Fibroblast of pulmonary artery (primary cell): ENCODE measurements around the gene LRRK1.
A peak's percentile ranks its signal among the peaks of the same experiment; 100 is the strongest.

Experiments used
- DNase-seq: peaks from one replicate; pipeline ENCODE4 v3.0.0-alpha.2; 2010; ENCODE audit warnings: low read depth
- H3K4me3 ChIP-seq: replicated peaks from 2 replicates; pipeline ENCODE4 v1.5.1; 2011; ENCODE audit warnings: low read depth, mild to moderate bottlenecking, control low read depth, low read length, moderate library complexity
- TF ChIP-seq, protein P1 (sequence below): IDR thresholded peaks from 2 replicates; pipeline ENCODE4 v1.5.1; 2011; ENCODE audit warnings: mild to moderate bottlenecking, control low read depth, low read length, inconsistent platforms; ENCODE audit errors: missing control alignments

Gene LRRK1

DNA sequence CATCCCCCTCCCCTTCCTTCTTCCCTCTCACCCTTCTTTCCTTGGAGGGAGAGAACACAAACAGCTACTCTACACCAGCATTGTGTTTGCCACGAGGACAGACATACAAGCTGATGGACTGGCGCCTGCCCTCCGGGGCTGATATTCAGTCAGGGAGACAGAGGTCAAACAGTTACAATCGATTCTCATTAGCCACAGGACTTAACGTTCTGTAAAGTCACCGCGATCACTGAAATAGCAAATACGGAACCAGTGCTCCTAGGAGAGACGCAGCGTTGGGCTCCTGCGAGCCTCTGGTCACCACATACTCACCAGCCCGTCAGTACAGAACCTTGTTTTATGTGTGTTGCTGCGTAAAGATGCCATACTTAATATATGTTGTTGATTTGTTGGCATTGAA lies 108.8 kb downstream of the LRRK1 start:
- no peak overlapping the region for H3K4me3 ChIP-seq
- TF ChIP-seq, protein P1, sequence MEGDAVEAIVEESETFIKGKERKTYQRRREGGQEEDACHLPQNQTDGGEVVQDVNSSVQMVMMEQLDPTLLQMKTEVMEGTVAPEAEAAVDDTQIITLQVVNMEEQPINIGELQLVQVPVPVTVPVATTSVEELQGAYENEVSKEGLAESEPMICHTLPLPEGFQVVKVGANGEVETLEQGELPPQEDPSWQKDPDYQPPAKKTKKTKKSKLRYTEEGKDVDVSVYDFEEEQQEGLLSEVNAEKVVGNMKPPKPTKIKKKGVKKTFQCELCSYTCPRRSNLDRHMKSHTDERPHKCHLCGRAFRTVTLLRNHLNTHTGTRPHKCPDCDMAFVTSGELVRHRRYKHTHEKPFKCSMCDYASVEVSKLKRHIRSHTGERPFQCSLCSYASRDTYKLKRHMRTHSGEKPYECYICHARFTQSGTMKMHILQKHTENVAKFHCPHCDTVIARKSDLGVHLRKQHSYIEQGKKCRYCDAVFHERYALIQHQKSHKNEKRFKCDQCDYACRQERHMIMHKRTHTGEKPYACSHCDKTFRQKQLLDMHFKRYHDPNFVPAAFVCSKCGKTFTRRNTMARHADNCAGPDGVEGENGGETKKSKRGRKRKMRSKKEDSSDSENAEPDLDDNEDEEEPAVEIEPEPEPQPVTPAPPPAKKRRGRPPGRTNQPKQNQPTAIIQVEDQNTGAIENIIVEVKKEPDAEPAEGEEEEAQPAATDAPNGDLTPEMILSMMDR, result no peak
- no peak for DNase-seq

DNA sequence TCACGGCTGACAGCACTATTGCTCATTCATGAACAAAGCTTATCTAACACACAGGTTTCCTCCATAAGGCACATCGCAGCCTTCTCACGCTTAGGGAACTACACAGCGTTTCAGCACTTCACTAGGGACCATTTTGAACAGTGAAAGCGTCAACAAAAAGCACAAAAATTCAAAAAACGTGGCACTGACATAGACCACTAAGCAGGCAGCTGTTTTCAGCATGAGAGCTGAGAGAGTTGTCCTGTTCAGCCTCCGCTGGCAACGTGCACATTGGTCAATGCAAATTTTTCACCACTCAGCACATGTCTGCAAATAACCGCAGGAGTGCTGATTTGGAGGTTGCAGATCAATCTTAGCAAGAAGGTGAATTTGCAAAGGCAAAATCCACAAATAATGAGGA lies 109.2 kb downstream of the LRRK1 start:
- no peak overlapping the region for H3K4me3 ChIP-seq
- no peak for DNase-seq
- TF ChIP-seq, protein P1, result no peak

DNA sequence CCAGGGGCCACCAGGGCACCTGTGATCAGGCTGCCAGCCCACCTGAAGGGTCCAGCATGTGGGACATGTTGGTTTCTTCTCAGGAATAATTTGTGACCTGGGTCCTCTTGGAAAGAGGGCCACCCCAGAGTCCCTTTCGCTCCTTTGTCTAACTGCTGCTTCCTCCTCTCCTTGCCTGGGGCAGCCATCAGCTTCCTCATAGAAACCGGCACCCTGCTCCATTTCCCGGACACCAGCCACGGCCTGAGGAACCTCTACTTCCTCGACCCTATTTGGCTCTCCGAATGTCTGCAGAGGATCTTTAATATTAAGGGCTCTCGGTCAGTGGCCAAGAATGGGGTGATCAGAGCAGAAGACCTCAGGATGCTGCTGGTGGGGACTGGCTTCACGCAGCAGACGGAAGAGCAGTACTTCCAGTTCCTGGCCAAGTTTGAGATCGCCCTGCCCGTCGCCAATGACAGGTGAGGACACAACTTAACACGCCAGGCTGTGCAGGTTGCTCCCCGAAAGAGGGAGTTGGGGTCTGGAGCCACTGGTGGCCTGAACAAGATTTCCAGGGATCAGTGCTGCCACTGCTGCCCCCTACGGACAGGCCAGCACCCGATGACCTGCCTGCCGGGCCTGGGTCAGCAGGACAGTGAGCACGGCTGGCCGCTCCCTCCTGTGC lies 109.7 kb downstream of the LRRK1 start:
- TF ChIP-seq, protein P1, result no peak
- H3K4me3 ChIP-seq, result no peak overlapping the region
- no peak for DNase-seq

DNA sequence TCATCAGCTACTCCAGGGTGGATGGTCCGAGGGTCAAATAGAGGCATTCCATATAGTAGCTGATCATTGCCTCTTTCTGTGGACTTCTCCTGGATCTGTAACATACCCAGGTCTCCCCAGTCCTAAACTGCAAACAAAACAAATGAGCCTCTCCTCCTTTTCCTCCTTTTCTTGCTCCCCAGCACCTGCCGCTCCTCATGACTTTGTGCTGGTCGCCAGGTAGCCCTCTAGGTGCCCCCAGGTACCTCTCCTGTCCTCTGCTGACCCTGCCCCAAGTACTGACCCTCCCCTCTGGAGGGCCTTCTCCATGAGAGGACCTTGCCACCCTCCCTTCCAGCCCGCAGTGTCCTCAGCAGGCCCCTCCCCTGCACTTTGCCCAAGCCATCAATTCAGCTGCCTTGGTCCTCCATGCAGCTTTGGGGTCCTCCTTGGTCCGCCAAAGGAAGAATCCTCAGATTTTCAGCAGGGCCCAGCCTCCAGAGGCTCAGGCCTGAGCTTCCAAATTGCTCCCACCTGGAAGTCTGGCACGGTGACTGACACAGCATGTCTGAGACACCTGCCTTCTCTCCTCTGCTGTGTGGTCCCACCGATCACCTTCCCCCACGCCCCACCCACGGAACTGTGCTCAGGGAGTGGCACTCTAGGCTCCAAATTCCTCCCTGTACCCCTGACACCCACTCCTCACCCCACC lies 111.0 kb downstream of the LRRK1 start:
- H3K4me3 ChIP-seq, result no peak overlapping the region
- DNase-seq, result no peak
- TF ChIP-seq, protein P1, result no peak

DNA sequence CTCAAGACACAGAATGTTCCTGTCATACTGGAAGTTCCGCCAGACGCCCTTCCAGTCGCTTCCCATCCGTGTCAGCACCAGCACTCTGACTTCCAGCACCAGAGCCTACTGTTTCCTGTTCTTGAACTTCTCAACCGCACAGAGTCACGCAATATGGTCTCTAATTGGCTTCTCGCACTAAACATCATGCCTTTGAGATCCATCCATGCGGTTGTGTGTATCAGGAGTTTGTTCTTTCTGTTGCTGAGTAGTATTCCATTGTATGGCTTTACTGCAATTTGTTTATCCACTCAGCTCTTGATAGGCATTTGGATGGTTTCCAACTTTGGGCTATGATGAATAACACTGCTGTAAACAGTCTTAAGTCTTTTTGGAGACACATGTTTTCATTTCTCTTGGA lies 112.1 kb downstream of the LRRK1 start:
- H3K4me3 ChIP-seq, result no peak overlapping the region
- TF ChIP-seq, protein P1, result no peak
- peak; percentile 80 for DNase-seq

DNA sequence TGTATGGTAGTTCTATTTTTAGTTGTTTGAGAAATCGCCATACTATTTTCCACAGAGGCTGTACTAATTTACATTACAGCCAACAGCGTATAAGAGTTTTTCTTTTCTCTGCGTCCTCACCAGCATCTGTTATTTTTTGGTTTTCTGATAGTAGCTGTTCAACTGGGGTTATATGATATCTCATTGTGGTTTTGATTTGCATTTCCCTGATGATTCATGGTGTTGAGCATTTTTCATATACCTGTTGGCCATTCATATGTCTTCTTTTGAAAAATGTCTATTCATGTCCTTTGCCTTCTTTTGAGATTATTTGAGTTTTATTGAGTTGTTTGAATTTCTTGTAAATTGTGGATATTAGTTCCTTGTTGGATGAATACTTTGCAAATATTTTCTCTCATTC lies 114.6 kb downstream of the LRRK1 start:
- no peak overlapping the region for H3K4me3 ChIP-seq
- TF ChIP-seq, protein P1, result no peak
- DNase-seq, result no peak

DNA sequence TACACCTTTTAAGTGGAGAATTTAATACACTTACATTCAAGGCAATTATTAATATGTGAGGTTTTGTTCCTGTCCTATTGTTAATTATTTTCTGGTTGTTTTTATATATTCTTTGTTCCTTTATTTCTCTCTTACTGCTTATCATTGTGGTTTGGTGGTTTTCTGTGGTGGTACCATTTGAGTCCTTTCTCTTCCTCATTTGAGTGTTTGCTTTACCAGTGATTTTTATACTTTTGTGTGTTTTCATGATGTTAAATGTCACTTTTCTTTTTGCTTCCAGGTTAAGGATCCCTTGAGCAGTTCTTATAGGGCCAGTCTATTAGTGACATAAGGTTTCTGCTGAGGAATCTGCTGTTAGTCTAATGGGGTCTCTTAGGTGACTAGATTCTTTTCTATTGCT lies 116.5 kb downstream of the LRRK1 start:
- TF ChIP-seq, protein P1, result no peak
- no peak overlapping the region for H3K4me3 ChIP-seq
- DNase-seq, result no peak
